Upper lobe of left lung (tissue), 6 donors: ENCODE measurements around the gene ISL2. TPM values are rescaled to one million over a fixed set of nuclear protein-coding genes. Genes with fewer than 3 reads are reported as not detected.

Source experiments
- ATAC-seq, 2 donors: fragments of 200-7000 bp; cut with Tn5 transposase; one replicate each; pipeline ENCODE4 v1.9.1; 2022; ENCODE audit warnings: mild to moderate bottlenecking in 2 of 2, moderate library complexity in 2 of 2; ENCODE audit not compliant: low FRiP score in 2 of 2
- DNase-seq, 2 donors: peaks; one replicate each; pipeline ENCODE4 v3.0.0-alpha.2; 2019 to 2020
- H3K27ac ChIP-seq, 4 donors: fragments of 200-600 bp; sonication (generic); one replicate each; pipeline ENCODE4 v1.5.1; 2016 to 2019
- H3K27me3 ChIP-seq, 4 donors: fragments of 200-600 bp; sonication (generic); one replicate each; pipeline ENCODE4 v1.5.1; 2017 to 2019
- H3K36me3 ChIP-seq, 4 donors: fragments of 200-600 bp; sonication (generic); one replicate each; pipeline ENCODE4 v1.5.1; 2016 to 2019
- H3K4me1 ChIP-seq, 4 donors: fragments of 200-600 bp; sonication (generic); one replicate each; pipeline ENCODE4 v1.5.1; 2018 to 2019
- H3K4me3 ChIP-seq, 4 donors: fragments of 200-600 bp; sonication (generic); one replicate each; pipeline ENCODE4 v1.5.1; 2017 to 2019; ENCODE audit warnings: mild to moderate bottlenecking in 2 of 4, moderate library complexity in 1 of 4
- H3K9me3 ChIP-seq, 4 donors: fragments of 200-600 bp; sonication (generic); one replicate each; pipeline ENCODE4 v1.5.1; 2018 to 2019
- EP300 ChIP-seq, 4 donors: sonication (generic); formaldehyde crosslinking; IDR thresholded peaks; one replicate each; pipeline ENCODE4 v1.5.1; 2017; ENCODE audit warnings: antibody characterized with exemption in 4 of 4, control low read depth in 2 of 4
- POLR2A ChIP-seq, 4 donors: fragments of 450-650 bp; IDR thresholded peaks; one replicate each; pipeline ENCODE4 v1.5.1; 2016 to 2017; ENCODE audit warnings: antibody characterized with exemption in 4 of 4, mild to moderate bottlenecking in 2 of 4
- POLR2AphosphoS5 ChIP-seq, 2 donors: sonication (generic); formaldehyde crosslinking; IDR thresholded peaks; one replicate each; pipeline ENCODE4 v1.5.1; 2017; ENCODE audit warnings: antibody characterized with exemption in 2 of 2
- WGBS, 2 donors: methylation state at CpG; one replicate each; pipeline ENCODE4 v1.1.5; 2017 to 2018; 5-methylcytosine and 5-hydroxymethylcytosine counted together
- total RNA-seq, 6 donors: library from RNA; depleted of rRNA in 4 of 6; stranded (reverse); fragments of >200 nt in 4 of 6; gene quantifications; one replicate each; pipeline versions ENCODE4 v1.1.0 to v1.2.1, GENCODE V29; 2016 to 2021
- TF ChIP-seq, protein P1 (sequence below), 6 experiments: fragments of 450-650 bp in 4 of 6; fragments of 200-600 bp in 2 of 6; sonication (generic) in 2 of 6; IDR thresholded peaks; one replicate each; pipeline ENCODE4 v1.5.1; 2016 to 2019; ENCODE audit warnings: antibody characterized with exemption in 6 of 6
- donor health status: DM: no; HTN: no; CAD: no; lungs with moderate emphysema.
- donor health status: DM: no; HTN: yes; CAD: no; lungs with severe emphysema.

ISL2 gene
- total RNA-seq, 6 donors from 2014 or later: 0.34 to 1.8 (median 0.47) TPM; not detected in 2

DNA sequence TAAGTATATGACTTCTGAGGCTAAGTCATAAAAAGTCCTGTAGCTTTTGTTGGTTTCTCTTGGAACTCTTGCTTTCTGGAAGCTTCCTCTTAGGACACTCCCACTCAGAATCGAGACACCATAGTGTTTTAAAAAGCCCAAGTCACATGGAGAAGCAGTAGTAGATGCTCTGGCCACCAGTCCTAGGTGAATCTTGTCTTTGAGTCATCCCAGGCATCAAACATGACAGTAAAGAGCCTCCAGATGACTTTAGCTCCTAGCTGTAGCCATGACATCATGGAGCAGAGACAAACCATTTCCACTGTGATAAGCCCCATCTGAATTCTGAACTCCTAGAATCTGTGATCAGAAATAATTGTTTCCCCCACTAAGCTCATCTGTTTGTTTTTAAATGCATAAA is 42.1 kb downstream of the ISL2 start:
- Histone ChIP-seq H3K36me3 (peaks cover 0 to 8% (median 3%) of the 10 kb centered on the region in 4 donors), H3K9me3 (no peaks in the 10 kb centered on the region), H3K4me3 (no peak overlapping the region), H3K27ac (no peak overlapping the region), H3K27me3 (no peaks in the 10 kb centered on the region), H3K4me1 (no peaks in the 10 kb centered on the region)
- ATAC-seq: no peak
- 96 to 100% methylated on average over 1 of the region's 1 CpG for WGBS, 2 donors
- DNase-seq: no peak
- TF ChIP-seq, protein P1, sequence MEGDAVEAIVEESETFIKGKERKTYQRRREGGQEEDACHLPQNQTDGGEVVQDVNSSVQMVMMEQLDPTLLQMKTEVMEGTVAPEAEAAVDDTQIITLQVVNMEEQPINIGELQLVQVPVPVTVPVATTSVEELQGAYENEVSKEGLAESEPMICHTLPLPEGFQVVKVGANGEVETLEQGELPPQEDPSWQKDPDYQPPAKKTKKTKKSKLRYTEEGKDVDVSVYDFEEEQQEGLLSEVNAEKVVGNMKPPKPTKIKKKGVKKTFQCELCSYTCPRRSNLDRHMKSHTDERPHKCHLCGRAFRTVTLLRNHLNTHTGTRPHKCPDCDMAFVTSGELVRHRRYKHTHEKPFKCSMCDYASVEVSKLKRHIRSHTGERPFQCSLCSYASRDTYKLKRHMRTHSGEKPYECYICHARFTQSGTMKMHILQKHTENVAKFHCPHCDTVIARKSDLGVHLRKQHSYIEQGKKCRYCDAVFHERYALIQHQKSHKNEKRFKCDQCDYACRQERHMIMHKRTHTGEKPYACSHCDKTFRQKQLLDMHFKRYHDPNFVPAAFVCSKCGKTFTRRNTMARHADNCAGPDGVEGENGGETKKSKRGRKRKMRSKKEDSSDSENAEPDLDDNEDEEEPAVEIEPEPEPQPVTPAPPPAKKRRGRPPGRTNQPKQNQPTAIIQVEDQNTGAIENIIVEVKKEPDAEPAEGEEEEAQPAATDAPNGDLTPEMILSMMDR (IDR thresholded peaks at IDR 0.05): no peak
- TF ChIP-seq EP300 (IDR thresholded peaks at IDR 0.05) (no peak), POLR2AphosphoS5 (IDR thresholded peaks at IDR 0.05) (no peak), POLR2A (IDR thresholded peaks at IDR 0.05) (no peak)

DNA sequence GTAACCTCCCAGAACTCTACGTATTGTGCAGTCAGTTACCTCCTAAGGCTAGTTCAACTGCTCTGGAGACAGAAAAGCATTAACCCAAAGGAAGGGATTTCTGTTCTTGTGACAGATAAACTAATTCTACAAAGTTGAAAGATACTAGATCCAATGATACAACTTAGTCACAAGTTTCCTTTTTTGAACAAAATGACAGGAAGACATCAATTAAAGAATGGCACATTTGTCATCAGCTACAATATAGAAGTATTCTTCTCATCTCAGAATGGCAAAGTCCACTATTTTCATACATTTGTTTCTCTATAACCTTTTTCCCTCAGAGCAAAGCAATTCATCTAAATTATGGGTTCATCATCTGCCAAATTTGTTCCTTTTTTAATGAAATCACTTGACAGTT is 43.7 kb downstream of the ISL2 start:
- H3K27ac ChIP-seq: no peak overlapping the region
- WGBS, 2 donors: 100% methylated on average over 1 of the region's 1 CpG
- TF ChIP-seq, protein P1 (IDR thresholded peaks at IDR 0.05): no peak
- TF ChIP-seq EP300 (IDR thresholded peaks at IDR 0.05) (no peak), POLR2A (IDR thresholded peaks at IDR 0.05) (no peak), POLR2AphosphoS5 (IDR thresholded peaks at IDR 0.05) (no peak)
- DNase-seq (no peak), ATAC-seq (no peak)
- no peak overlapping the region for H3K4me3 ChIP-seq
- H3K27me3 ChIP-seq: no peaks in the 10 kb centered on the region
- H3K36me3 ChIP-seq: peaks cover 0 to 6% (median 2%) of the 10 kb centered on the region in 4 donors
- H3K9me3 ChIP-seq: no peaks in the 10 kb centered on the region
- no peaks in the 10 kb centered on the region for H3K4me1 ChIP-seq

DNA sequence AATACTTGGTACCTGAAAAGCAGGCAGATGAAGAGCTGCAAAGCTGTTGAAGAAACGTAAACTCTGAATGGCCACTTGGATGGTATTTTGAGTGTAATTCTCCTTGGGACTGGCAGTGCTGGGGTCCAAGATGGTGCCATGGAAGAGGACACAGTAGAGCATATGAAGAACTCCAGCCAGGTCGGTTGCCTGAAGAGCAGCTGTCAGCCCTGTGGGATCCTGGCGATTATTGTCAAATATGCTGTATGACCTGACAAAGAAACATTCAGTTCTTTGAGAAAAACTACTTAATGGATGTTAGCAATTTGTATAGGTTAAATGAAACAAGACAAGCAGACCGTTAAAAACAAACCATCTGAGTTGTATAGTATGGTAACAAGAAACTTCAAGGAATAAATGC is 44.8 kb downstream of the ISL2 start:
- Histone ChIP-seq H3K36me3 (peaks cover 0 to 6% (median 0%) of the 10 kb centered on the region in 4 donors), H3K9me3 (no peaks in the 10 kb centered on the region), H3K4me3 (no peak overlapping the region), H3K4me1 (no peaks in the 10 kb centered on the region), H3K27ac (no peak overlapping the region), H3K27me3 (no peaks in the 10 kb centered on the region)
- ATAC-seq (no peak), DNase-seq (no peak)
- 97 to 98% methylated on average over 4 of the region's 4 CpGs for WGBS, 2 donors
- TF ChIP-seq POLR2AphosphoS5 (IDR thresholded peaks at IDR 0.05): no peak
- no peak for TF ChIP-seq EP300 (IDR thresholded peaks at IDR 0.05)
- TF ChIP-seq, protein P1 (IDR thresholded peaks at IDR 0.05): no peak
- no peak for TF ChIP-seq POLR2A (IDR thresholded peaks at IDR 0.05)

DNA sequence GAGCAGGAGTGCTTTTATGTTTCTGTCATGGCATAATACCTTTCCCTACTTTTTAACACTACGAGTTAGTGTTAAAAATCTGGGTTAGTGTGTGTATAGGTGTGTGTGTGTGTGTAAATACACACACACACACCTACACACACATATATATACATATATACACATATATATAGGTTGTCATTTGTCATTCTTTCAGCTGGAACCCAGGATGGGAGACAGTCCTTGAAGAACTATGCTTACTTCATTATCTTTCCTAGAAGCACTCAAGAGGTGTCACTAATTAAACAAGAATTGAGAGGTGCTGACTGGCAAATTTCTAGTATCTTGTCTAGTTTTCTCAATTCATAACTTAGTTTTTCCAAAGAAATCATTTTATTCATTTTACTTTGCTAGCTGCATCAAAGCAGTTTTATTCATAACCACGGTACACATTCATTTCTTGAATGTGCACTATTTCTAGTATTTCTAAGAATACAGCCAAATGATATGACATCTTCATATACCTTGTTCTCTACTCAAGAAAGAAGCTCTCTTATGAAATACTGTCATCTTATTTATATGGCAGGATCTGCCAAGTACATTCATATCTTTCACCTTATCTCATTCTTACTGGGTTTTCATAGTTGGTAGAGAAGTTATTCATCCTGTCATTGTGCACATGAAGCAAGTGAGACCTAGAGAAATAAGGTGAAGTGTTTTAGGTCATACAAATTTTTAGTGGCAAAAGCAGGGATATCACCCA is 46.6 kb downstream of the ISL2 start:
- no peak overlapping the region for H3K27ac ChIP-seq
- H3K36me3 ChIP-seq: peaks cover 0 to 6% (median 0%) of the 10 kb centered on the region in 4 donors
- H3K9me3 ChIP-seq: no peaks in the 10 kb centered on the region
- H3K27me3 ChIP-seq: no peaks in the 10 kb centered on the region
- no peaks in the 10 kb centered on the region for H3K4me1 ChIP-seq
- WGBS, 2 donors: 91% methylated on average over 2 of the region's 2 CpGs
- H3K4me3 ChIP-seq: no peak overlapping the region
- no peak for DNase-seq
- no peak for TF ChIP-seq POLR2AphosphoS5 (IDR thresholded peaks at IDR 0.05)
- no peak for TF ChIP-seq EP300 (IDR thresholded peaks at IDR 0.05)
- TF ChIP-seq, protein P1 (IDR thresholded peaks at IDR 0.05): no peak
- no peak for TF ChIP-seq POLR2A (IDR thresholded peaks at IDR 0.05)
- ATAC-seq: no peak

- no peak for DNase-seq
- no peak for TF ChIP-seq EP300 (IDR thresholded peaks at IDR 0.05)
- TF ChIP-seq POLR2A (IDR thresholded peaks at IDR 0.05): no peak
- TF ChIP-seq POLR2AphosphoS5 (IDR thresholded peaks at IDR 0.05): no peak
- TF ChIP-seq, protein P1 (IDR thresholded peaks at IDR 0.05): no peak
- H3K27ac ChIP-seq: no peak overlapping the region
- 91 to 95% methylated on average over 2 of the region's 2 CpGs for WGBS, 2 donors
- no peaks in the 10 kb centered on the region for H3K4me1 ChIP-seq
- no peaks in the 10 kb centered on the region for H3K27me3 ChIP-seq
- peaks cover 0 to 6% (median 0%) of the 10 kb centered on the region in 4 donors for H3K36me3 ChIP-seq
- no peaks in the 10 kb centered on the region for H3K9me3 ChIP-seq
- no peak overlapping the region for H3K4me3 ChIP-seq
- no peak for ATAC-seq
Observed at GRCh38 chr15:76384409-76384808, 47.8 kb downstream of the ISL2 start.
